Trophoblast cell (in vitro differentiated cells and primary cell): ENCODE data around the gene IRF7.

Experiments
- DNase-seq, 2 donors: peaks; one replicate each; pipeline ENCODE4 v3.0.0-alpha.2; 2016
- H2AFZ ChIP-seq: 2 replicates; pipeline ENCODE4 v1.6.1; 2013; ENCODE audit warnings: low read length, moderate library complexity, mild to moderate bottlenecking; ENCODE audit not compliant: insufficient read depth, poor library complexity
- H2AK5ac ChIP-seq: 2 replicates; pipeline ENCODE4 v1.6.1; 2013; ENCODE audit warnings: mild to moderate bottlenecking, low read length
- H2BK120ac ChIP-seq: 2 replicates; pipeline ENCODE4 v1.6.1; 2013; ENCODE audit warnings: low read length, mild to moderate bottlenecking, moderate library complexity; ENCODE audit not compliant: insufficient read depth, poor library complexity
- H2BK12ac ChIP-seq: 2 replicates; pipeline ENCODE4 v1.6.1; 2013; ENCODE audit warnings: mild to moderate bottlenecking, low read length, moderate library complexity
- H2BK5ac ChIP-seq: 2 replicates; pipeline ENCODE4 v1.6.1; 2013; ENCODE audit warnings: low read length, low read depth, moderate library complexity, mild to moderate bottlenecking; ENCODE audit not compliant: poor library complexity
- H3K14ac ChIP-seq: 2 replicates; pipeline ENCODE4 v1.6.1; 2013; ENCODE audit warnings: mild to moderate bottlenecking, low read length
- H3K18ac ChIP-seq: 2 replicates; pipeline ENCODE4 v1.6.1; 2013; ENCODE audit warnings: mild to moderate bottlenecking, low read length
- H3K23ac ChIP-seq: 2 replicates; pipeline ENCODE4 v1.6.1; 2013; ENCODE audit warnings: low read length
- H3K27ac ChIP-seq: 2 replicates; pipeline ENCODE4 v1.5.1; 2013; ENCODE audit warnings: low read depth, mild to moderate bottlenecking, inconsistent platforms, low read length, moderate library complexity
- H3K27me3 ChIP-seq: 2 replicates; pipeline ENCODE4 v1.6.1; 2013; ENCODE audit warnings: inconsistent platforms, mild to moderate bottlenecking, low read length, moderate library complexity; ENCODE audit not compliant: insufficient read depth
- H3K36me3 ChIP-seq, 2 experiments: 1 replicate in 1 of 2; 2 replicates in 1 of 2; pipeline ENCODE4 v1.6.1; 2013; ENCODE audit warnings: low read length in 2 of 2, mild to moderate bottlenecking in 2 of 2, moderate library complexity in 1 of 2; ENCODE audit not compliant: insufficient read depth in 2 of 2, control insufficient read depth in 1 of 2
- H3K4ac ChIP-seq: 2 replicates; pipeline ENCODE4 v1.6.1; 2013; ENCODE audit warnings: low read depth, mild to moderate bottlenecking, low read length, moderate library complexity
- H3K4me1 ChIP-seq, 2 experiments: 1 replicate in 1 of 2; 2 replicates in 1 of 2; pipeline ENCODE4 v1.6.1; 2013; ENCODE audit warnings: low read length in 2 of 2, mild to moderate bottlenecking in 2 of 2, moderate library complexity in 1 of 2; ENCODE audit not compliant: insufficient read depth in 2 of 2, control insufficient read depth in 1 of 2
- H3K4me2 ChIP-seq: 2 replicates; pipeline ENCODE4 v1.6.1; 2013; ENCODE audit warnings: inconsistent platforms, mild to moderate bottlenecking, low read length, moderate library complexity
- H3K4me3 ChIP-seq: 2 replicates; pipeline ENCODE4 v1.5.1; 2013; ENCODE audit warnings: mild to moderate bottlenecking, low read depth, low read length, inconsistent platforms
- H3K79me1 ChIP-seq: one replicate; pipeline ENCODE4 v1.6.1; 2013; ENCODE audit warnings: low read length
- H3K79me2 ChIP-seq: 2 replicates; pipeline ENCODE4 v1.6.1; 2013; ENCODE audit warnings: low read length, mild to moderate bottlenecking; ENCODE audit not compliant: control insufficient read depth, insufficient read depth, poor library complexity
- H3K9ac ChIP-seq: 2 replicates; pipeline ENCODE4 v1.6.1; 2013; ENCODE audit warnings: mild to moderate bottlenecking, low read length
- H3K9me3 ChIP-seq: 2 replicates; pipeline ENCODE4 v1.6.1; 2013; ENCODE audit warnings: low read depth, mild to moderate bottlenecking, control low read depth, inconsistent platforms, low read length; ENCODE audit not compliant: insufficient read depth
- H4K12ac ChIP-seq: 2 replicates; pipeline ENCODE4 v1.6.1; 2013; ENCODE audit warnings: low read depth, mild to moderate bottlenecking, low read length, moderate library complexity
- H4K8ac ChIP-seq: 2 replicates; pipeline ENCODE4 v1.6.1; 2013; ENCODE audit warnings: low read depth, mild to moderate bottlenecking, low read length, moderate library complexity
- H4K91ac ChIP-seq: one replicate; pipeline ENCODE4 v1.6.1; 2013; ENCODE audit warnings: low read depth, mild to moderate bottlenecking, low read length, moderate library complexity
- WGBS: extraction: QIAGEN DNeasy Blood & Tissue Kit; methylation state at CpG from one replicate; pipeline ENCODE4 v1.1.7; 2013; ENCODE audit warnings: missing lambda C conversion rate; ENCODE audit not compliant: insufficient read length, insufficient coverage; ENCODE audit errors: extremely low coverage; 5-methylcytosine and 5-hydroxymethylcytosine counted together

Gene IRF7

GRCh38 chr11:629237-629583 lies 13.5 kb upstream of the IRF7 start:
- H4K8ac ChIP-seq: no peak overlapping the region
- no peak overlapping the region for H3K27ac ChIP-seq
- no peak overlapping the region for H2BK12ac ChIP-seq
- H3K4me2 ChIP-seq: no peak overlapping the region
- peaks cover 2% of the 10 kb centered on the region in 2 experiments for H3K36me3 ChIP-seq
- no peak for DNase-seq
- H4K91ac ChIP-seq: no peak overlapping the region
- H3K79me1 ChIP-seq: no peaks in the 10 kb centered on the region
- peaks cover 5% of the 10 kb centered on the region for H3K27me3 ChIP-seq
- no CpG with 5 or more reads among the region's 10 CpGs for WGBS
- H2AFZ ChIP-seq: no peak overlapping the region
- no peak overlapping the region for H2BK120ac ChIP-seq
- no peak overlapping the region for H3K14ac ChIP-seq
- H2AK5ac ChIP-seq: no peak overlapping the region
- H3K18ac ChIP-seq: no peak overlapping the region
- no peak overlapping the region for H3K23ac ChIP-seq
- H3K79me2 ChIP-seq: no peaks in the 10 kb centered on the region
- H4K12ac ChIP-seq: no peak overlapping the region
- no peak overlapping the region for H3K4me3 ChIP-seq
- H3K9me3 ChIP-seq: no peaks in the 10 kb centered on the region
- H3K4me1 ChIP-seq: peaks cover 0 to 7% of the 10 kb centered on the region in 2 experiments
- H3K4ac ChIP-seq: no peak overlapping the region
- H2BK5ac ChIP-seq: no peak overlapping the region
- no peak overlapping the region for H3K9ac ChIP-seq

- no peak overlapping the region for H3K18ac ChIP-seq
- H3K27me3 ChIP-seq: peaks cover 5% of the 10 kb centered on the region
- no CpG with 5 or more reads among the region's 31 CpGs for WGBS
- H2BK5ac ChIP-seq: no peak overlapping the region
- H3K79me1 ChIP-seq: no peaks in the 10 kb centered on the region
- H3K4me2 ChIP-seq: no peak overlapping the region
- no peak for DNase-seq
- H3K4me1 ChIP-seq: peaks cover 0 to 7% of the 10 kb centered on the region in 2 experiments
- H4K8ac ChIP-seq: no peak overlapping the region
- H2AK5ac ChIP-seq: peak overlapping the region; percentile 7
- no peak overlapping the region for H3K23ac ChIP-seq
- no peak overlapping the region for H3K4ac ChIP-seq
- no peak overlapping the region for H4K12ac ChIP-seq
- no peak overlapping the region for H3K27ac ChIP-seq
- H3K14ac ChIP-seq: no peak overlapping the region
- H3K4me3 ChIP-seq: no peak overlapping the region
- no peaks in the 10 kb centered on the region for H3K79me2 ChIP-seq
- H2BK12ac ChIP-seq: no peak overlapping the region
- no peaks in the 10 kb centered on the region for H3K9me3 ChIP-seq
- H3K9ac ChIP-seq: no peak overlapping the region
- H2AFZ ChIP-seq: no peak overlapping the region
- peaks cover 2% of the 10 kb centered on the region in 2 experiments for H3K36me3 ChIP-seq
- no peak overlapping the region for H2BK120ac ChIP-seq
- no peak overlapping the region for H4K91ac ChIP-seq
These were observed 12.3 kb upstream of the IRF7 start for GRCh38 chr11:628056-628455.

GRCh38 chr11:627308-627576 lies 11.5 kb upstream of the IRF7 start:
- H3K9me3 ChIP-seq: no peaks in the 10 kb centered on the region
- no peaks in the 10 kb centered on the region for H3K79me2 ChIP-seq
- H2BK12ac ChIP-seq: no peak overlapping the region
- no peak overlapping the region for H3K27ac ChIP-seq
- no peak overlapping the region for H4K91ac ChIP-seq
- H4K12ac ChIP-seq: no peak overlapping the region
- no peak overlapping the region for H2BK120ac ChIP-seq
- H3K18ac ChIP-seq: no peak overlapping the region
- no peak overlapping the region for H2AK5ac ChIP-seq
- no peak overlapping the region for H3K4me2 ChIP-seq
- WGBS: no CpG with 5 or more reads among the region's 28 CpGs
- no peaks in the 10 kb centered on the region for H3K79me1 ChIP-seq
- H3K27me3 ChIP-seq: peaks cover 5% of the 10 kb centered on the region
- H3K36me3 ChIP-seq: peaks cover 0 to 2% of the 10 kb centered on the region in 2 experiments
- no peak overlapping the region for H3K4ac ChIP-seq
- H3K23ac ChIP-seq: no peak overlapping the region
- H3K14ac ChIP-seq: no peak overlapping the region
- no peak overlapping the region for H2AFZ ChIP-seq
- DNase-seq: no peak
- H3K4me1 ChIP-seq: peaks cover 0 to 7% of the 10 kb centered on the region in 2 experiments
- H2BK5ac ChIP-seq: no peak overlapping the region
- H4K8ac ChIP-seq: no peak overlapping the region
- H3K4me3 ChIP-seq: no peak overlapping the region
- H3K9ac ChIP-seq: no peak overlapping the region

GRCh38 chr11:626475-627307 lies 10.9 kb upstream of the IRF7 start, which contains the start of gene SCT:
SCT (minus strand) TSS chr11:627181; CDS start chr11:627143, 38 bp downstream.
- Histone ChIP-seq H4K91ac (peak within 1 kb of the TSS; percentile 18), H2AK5ac (no peak within 1 kb of the TSS), H3K79me1 (no peaks in the 10 kb centered on the region), H3K23ac (no peak within 1 kb of the TSS), H3K4me2 (peak within 1 kb of the TSS; percentile 35), H4K12ac (no peak within 1 kb of the TSS), H2BK5ac (no peak within 1 kb of the TSS), H3K9me3 (peaks cover 1% of the 10 kb centered on the region), H3K4me1 (peaks cover 0 to 7% of the 10 kb centered on the region in 2 experiments), H3K79me2 (no peaks in the 10 kb centered on the region), H4K8ac (peak within 1 kb of the TSS; percentile 23), H3K27me3 (peaks cover 5% of the 10 kb centered on the region), H3K9ac (no peak within 1 kb of the TSS), H3K4ac (no peak within 1 kb of the TSS), H3K18ac (peak within 1 kb of the TSS; percentile 29), H3K36me3 (peaks cover 0 to 2% of the 10 kb centered on the region in 2 experiments), H3K4me3 (no peak within 1 kb of the TSS), H3K27ac (no peak within 1 kb of the TSS), H2AFZ (no peak within 1 kb of the TSS), H3K14ac (no peak within 1 kb of the TSS), H2BK12ac (no peak within 1 kb of the TSS), H2BK120ac (no peak within 1 kb of the TSS)
- DNase-seq: no peak
- WGBS: no CpG with 5 or more reads among the region's 72 CpGs
